Mucosa of stomach (tissue), 1 donor: ENCODE results near the gene ODAD4.
A peak's percentile ranks its signal among the peaks of the same experiment; 100 is the strongest.

Experiments used
- H3K27me3 ChIP-seq: one replicate; pipeline ENCODE4 v1.7.0; 2013; ENCODE audit warnings: mild to moderate bottlenecking, low read length; ENCODE audit not compliant: control insufficient read depth, insufficient read depth
- H3K36me3 ChIP-seq: one replicate; pipeline ENCODE4 v1.7.0; 2013; ENCODE audit warnings: low read length; ENCODE audit not compliant: control insufficient read depth, insufficient read depth
- H3K4me1 ChIP-seq: one replicate; pipeline ENCODE4 v1.7.0; 2013; ENCODE audit warnings: mild to moderate bottlenecking, low read length; ENCODE audit not compliant: control insufficient read depth, insufficient read depth
- H3K4me3 ChIP-seq: one replicate; pipeline ENCODE4 v1.7.0; 2013; ENCODE audit warnings: low read length
- H3K9ac ChIP-seq: one replicate; pipeline ENCODE4 v1.7.0; 2013; ENCODE audit warnings: mild to moderate bottlenecking, low read length, moderate library complexity
- H3K9me3 ChIP-seq: one replicate; pipeline ENCODE4 v1.7.0; 2013; ENCODE audit warnings: mild to moderate bottlenecking, low read length, moderate library complexity; ENCODE audit not compliant: control insufficient read depth
- donor health status: Pancreatic carcinoma.

Gene ODAD4

GRCh38 chr17:41957869-41958439 lies 27.5 kb downstream of the ODAD4 start:
- H3K27me3 ChIP-seq, result no peaks in the 10 kb centered on the region
- no peaks in the 10 kb centered on the region for H3K9me3 ChIP-seq
- H3K36me3 ChIP-seq, result no peaks in the 10 kb centered on the region
- H3K4me1 ChIP-seq, result no peaks in the 10 kb centered on the region
- H3K9ac ChIP-seq, result no peak overlapping the region
- H3K4me3 ChIP-seq, result no peak overlapping the region

GRCh38 chr17:41959030-41959335 lies 28.6 kb downstream of the ODAD4 start:
- Histone ChIP-seq H3K9ac (no peak overlapping the region), H3K4me1 (no peaks in the 10 kb centered on the region), H3K27me3 (no peaks in the 10 kb centered on the region), H3K4me3 (no peak overlapping the region), H3K9me3 (no peaks in the 10 kb centered on the region), H3K36me3 (no peaks in the 10 kb centered on the region)

DNA sequence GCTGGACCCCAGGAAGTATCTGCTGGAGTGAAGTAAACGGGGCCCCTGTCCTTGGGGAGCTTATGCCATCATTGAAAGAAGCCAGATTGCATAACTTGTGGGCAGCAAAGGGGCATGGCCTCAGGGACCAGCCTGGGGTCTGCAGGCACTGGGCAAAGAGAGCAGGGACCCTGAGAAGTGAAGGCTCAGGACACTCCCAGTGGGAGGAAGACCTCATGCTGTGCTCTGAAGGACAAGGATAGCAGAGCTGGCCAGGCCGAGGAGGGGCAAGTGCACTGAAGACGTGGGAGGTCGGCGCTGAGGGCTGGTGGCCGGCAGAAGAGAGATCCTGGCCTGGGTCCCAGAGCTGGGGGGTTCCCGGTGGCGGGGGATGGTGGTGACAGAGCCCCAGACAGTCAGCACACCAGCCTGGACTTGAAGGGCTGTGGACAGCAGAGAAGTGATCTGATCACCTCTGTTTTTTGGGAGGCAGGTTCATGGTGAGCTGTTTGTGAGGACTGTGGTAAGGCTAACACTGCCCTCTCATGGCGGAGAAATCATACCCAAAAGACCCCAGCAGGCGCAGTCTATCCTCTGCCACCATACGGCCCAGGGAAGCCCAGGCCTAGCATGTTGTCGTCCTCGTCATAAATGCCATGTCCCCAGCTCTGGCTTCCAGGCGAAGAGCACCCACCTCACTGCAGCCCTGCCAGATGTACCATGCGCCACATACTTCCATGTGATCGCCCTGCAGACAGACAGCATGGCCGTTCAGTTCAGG lies 29.1 kb downstream of the ODAD4 start:
- H3K36me3 ChIP-seq, result no peaks in the 10 kb centered on the region
- H3K9ac ChIP-seq, result no peak overlapping the region
- H3K4me3 ChIP-seq, result no peak overlapping the region
- no peaks in the 10 kb centered on the region for H3K27me3 ChIP-seq
- H3K9me3 ChIP-seq, result no peaks in the 10 kb centered on the region
- no peaks in the 10 kb centered on the region for H3K4me1 ChIP-seq

GRCh38 chr17:41962111-41962510 lies 31.7 kb downstream of the ODAD4 start:
- no peak overlapping the region for H3K9ac ChIP-seq
- no peaks in the 10 kb centered on the region for H3K9me3 ChIP-seq
- H3K36me3 ChIP-seq, result no peaks in the 10 kb centered on the region
- H3K4me1 ChIP-seq, result peaks cover 6% of the 10 kb centered on the region
- no peak overlapping the region for H3K4me3 ChIP-seq
- H3K27me3 ChIP-seq, result no peaks in the 10 kb centered on the region

- Histone ChIP-seq H3K4me3 (no peak overlapping the region), H3K9ac (no peak overlapping the region), H3K27me3 (no peaks in the 10 kb centered on the region), H3K4me1 (peaks cover 8% of the 10 kb centered on the region), H3K36me3 (no peaks in the 10 kb centered on the region), H3K9me3 (no peaks in the 10 kb centered on the region)
Observed at GRCh38 chr17:41962768-41963434, 32.5 kb downstream of the ODAD4 start.

- H3K4me1 ChIP-seq, result peaks cover 21% of the 10 kb centered on the region
- peak overlapping the region; percentile 49 for H3K9ac ChIP-seq
- H3K36me3 ChIP-seq, result no peaks in the 10 kb centered on the region
- peak overlapping the region; percentile 32 for H3K4me3 ChIP-seq
- no peaks in the 10 kb centered on the region for H3K9me3 ChIP-seq
- no peaks in the 10 kb centered on the region for H3K27me3 ChIP-seq
Observed at GRCh38 chr17:41965694-41966462, 35.5 kb downstream of the ODAD4 start.

GRCh38 chr17:41966463-41967140 lies 36.2 kb downstream of the ODAD4 start, which contains the start of gene CNP:
Gene CNP, plus strand, starts transcription at chr17:41966795. Its CDS starts 90 bp downstream, at chr17:41966885.
- Histone ChIP-seq H3K27me3 (no peaks in the 10 kb centered on the region), H3K36me3 (no peaks in the 10 kb centered on the region), H3K4me1 (peaks cover 24% of the 10 kb centered on the region)

GRCh38 chr17:41967141-41967920 lies 36.9 kb downstream of the ODAD4 start:
- Histone ChIP-seq H3K4me1 (peaks cover 24% of the 10 kb centered on the region), H3K4me3 (peak overlapping the region; percentile 32), H3K27me3 (no peaks in the 10 kb centered on the region), H3K36me3 (no peaks in the 10 kb centered on the region), H3K9ac (peak overlapping the region; percentile 88), H3K9me3 (no peaks in the 10 kb centered on the region)

More at GRCh38 chr17:41966463-41967140, 36.2 kb downstream of the ODAD4 start, which contains the start of gene CNP:
- peak within 1 kb of the TSS; percentile 32 for H3K4me3 ChIP-seq
- peak within 1 kb of the TSS; percentile 88 for H3K9ac ChIP-seq
- H3K9me3 ChIP-seq, result no peaks in the 10 kb centered on the region

DNA sequence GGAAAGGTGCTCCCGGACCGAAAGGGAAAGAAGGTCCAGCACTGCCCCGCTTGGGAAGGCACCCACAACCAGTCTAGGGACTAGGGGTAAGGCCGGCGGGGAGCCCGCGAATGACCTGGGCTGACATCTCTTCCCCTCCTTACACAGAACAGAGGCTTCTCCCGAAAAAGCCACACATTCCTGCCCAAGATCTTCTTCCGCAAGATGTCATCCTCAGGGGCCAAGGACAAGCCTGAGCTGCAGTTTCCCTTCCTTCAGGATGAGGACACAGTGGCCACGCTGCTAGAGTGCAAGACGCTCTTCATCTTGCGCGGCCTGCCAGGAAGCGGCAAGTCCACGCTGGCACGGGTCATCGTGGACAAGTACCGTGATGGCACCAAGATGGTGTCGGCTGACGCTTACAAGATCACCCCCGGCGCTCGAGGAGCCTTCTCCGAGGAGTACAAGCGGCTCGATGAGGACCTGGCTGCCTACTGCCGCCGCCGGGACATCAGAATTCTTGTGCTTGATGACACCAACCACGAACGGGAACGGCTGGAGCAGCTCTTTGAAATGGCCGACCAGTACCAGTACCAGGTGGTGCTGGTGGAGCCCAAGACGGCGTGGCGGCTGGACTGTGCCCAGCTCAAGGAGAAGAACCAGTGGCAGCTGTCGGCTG lies 37.6 kb downstream of the ODAD4 start:
- no peaks in the 10 kb centered on the region for H3K27me3 ChIP-seq
- H3K36me3 ChIP-seq, result no peaks in the 10 kb centered on the region
- H3K9me3 ChIP-seq, result no peaks in the 10 kb centered on the region
- peak overlapping the region; percentile 32 for H3K4me3 ChIP-seq
- H3K9ac ChIP-seq, result no peak overlapping the region
- H3K4me1 ChIP-seq, result peaks cover 24% of the 10 kb centered on the region

DNA sequence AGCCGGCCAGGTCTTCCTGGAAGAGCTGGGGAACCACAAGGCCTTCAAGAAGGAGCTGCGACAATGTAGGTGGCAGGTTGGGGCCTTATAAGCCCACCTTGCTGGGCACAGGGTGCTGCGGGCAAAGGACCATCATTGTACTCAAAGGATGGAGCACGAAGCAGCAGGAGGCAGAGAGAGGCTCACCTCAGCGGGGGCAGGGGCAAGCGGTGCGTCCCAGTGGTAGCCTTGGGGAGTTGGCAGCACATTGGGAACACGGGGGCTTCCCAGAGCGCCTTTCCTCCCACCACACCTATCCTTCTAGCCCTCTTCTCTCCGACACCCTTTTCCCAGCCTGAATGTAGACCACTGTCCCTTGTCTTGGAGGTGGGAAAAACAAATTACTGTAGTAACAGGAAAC lies 38.3 kb downstream of the ODAD4 start:
- H3K9me3 ChIP-seq, result no peaks in the 10 kb centered on the region
- no peaks in the 10 kb centered on the region for H3K36me3 ChIP-seq
- no peak overlapping the region for H3K4me3 ChIP-seq
- H3K27me3 ChIP-seq, result no peaks in the 10 kb centered on the region
- H3K4me1 ChIP-seq, result peaks cover 24% of the 10 kb centered on the region
- no peak overlapping the region for H3K9ac ChIP-seq
